Trophoblast cell (in vitro differentiated cells and primary cell): Measurements from ENCODE around the gene PNKP.

Source experiments
- DNase-seq, 2 donors: peaks; one replicate each; pipeline ENCODE4 v3.0.0-alpha.2; 2016
- H2AFZ ChIP-seq: 2 replicates; pipeline ENCODE4 v1.6.1; 2013; ENCODE audit warnings: low read length, moderate library complexity, mild to moderate bottlenecking; ENCODE audit not compliant: insufficient read depth, poor library complexity
- H2AK5ac ChIP-seq: 2 replicates; pipeline ENCODE4 v1.6.1; 2013; ENCODE audit warnings: mild to moderate bottlenecking, low read length
- H2BK120ac ChIP-seq: 2 replicates; pipeline ENCODE4 v1.6.1; 2013; ENCODE audit warnings: low read length, mild to moderate bottlenecking, moderate library complexity; ENCODE audit not compliant: insufficient read depth, poor library complexity
- H2BK12ac ChIP-seq: 2 replicates; pipeline ENCODE4 v1.6.1; 2013; ENCODE audit warnings: mild to moderate bottlenecking, low read length, moderate library complexity
- H2BK5ac ChIP-seq: 2 replicates; pipeline ENCODE4 v1.6.1; 2013; ENCODE audit warnings: low read length, low read depth, moderate library complexity, mild to moderate bottlenecking; ENCODE audit not compliant: poor library complexity
- H3K14ac ChIP-seq: 2 replicates; pipeline ENCODE4 v1.6.1; 2013; ENCODE audit warnings: mild to moderate bottlenecking, low read length
- H3K18ac ChIP-seq: 2 replicates; pipeline ENCODE4 v1.6.1; 2013; ENCODE audit warnings: mild to moderate bottlenecking, low read length
- H3K23ac ChIP-seq: 2 replicates; pipeline ENCODE4 v1.6.1; 2013; ENCODE audit warnings: low read length
- H3K27ac ChIP-seq: 2 replicates; pipeline ENCODE4 v1.5.1; 2013; ENCODE audit warnings: low read depth, mild to moderate bottlenecking, inconsistent platforms, low read length, moderate library complexity
- H3K27me3 ChIP-seq: 2 replicates; pipeline ENCODE4 v1.6.1; 2013; ENCODE audit warnings: inconsistent platforms, mild to moderate bottlenecking, low read length, moderate library complexity; ENCODE audit not compliant: insufficient read depth
- H3K36me3 ChIP-seq, 2 experiments: 1 replicate in 1 of 2; 2 replicates in 1 of 2; pipeline ENCODE4 v1.6.1; 2013; ENCODE audit warnings: low read length in 2 of 2, mild to moderate bottlenecking in 2 of 2, moderate library complexity in 1 of 2; ENCODE audit not compliant: insufficient read depth in 2 of 2, control insufficient read depth in 1 of 2
- H3K4ac ChIP-seq: 2 replicates; pipeline ENCODE4 v1.6.1; 2013; ENCODE audit warnings: low read depth, mild to moderate bottlenecking, low read length, moderate library complexity
- H3K4me1 ChIP-seq, 2 experiments: 1 replicate in 1 of 2; 2 replicates in 1 of 2; pipeline ENCODE4 v1.6.1; 2013; ENCODE audit warnings: low read length in 2 of 2, mild to moderate bottlenecking in 2 of 2, moderate library complexity in 1 of 2; ENCODE audit not compliant: insufficient read depth in 2 of 2, control insufficient read depth in 1 of 2
- H3K4me2 ChIP-seq: 2 replicates; pipeline ENCODE4 v1.6.1; 2013; ENCODE audit warnings: inconsistent platforms, mild to moderate bottlenecking, low read length, moderate library complexity
- H3K4me3 ChIP-seq: 2 replicates; pipeline ENCODE4 v1.5.1; 2013; ENCODE audit warnings: mild to moderate bottlenecking, low read depth, low read length, inconsistent platforms
- H3K79me1 ChIP-seq: one replicate; pipeline ENCODE4 v1.6.1; 2013; ENCODE audit warnings: low read length
- H3K79me2 ChIP-seq: 2 replicates; pipeline ENCODE4 v1.6.1; 2013; ENCODE audit warnings: low read length, mild to moderate bottlenecking; ENCODE audit not compliant: control insufficient read depth, insufficient read depth, poor library complexity
- H3K9ac ChIP-seq: 2 replicates; pipeline ENCODE4 v1.6.1; 2013; ENCODE audit warnings: mild to moderate bottlenecking, low read length
- H3K9me3 ChIP-seq: 2 replicates; pipeline ENCODE4 v1.6.1; 2013; ENCODE audit warnings: low read depth, mild to moderate bottlenecking, control low read depth, inconsistent platforms, low read length; ENCODE audit not compliant: insufficient read depth
- H4K12ac ChIP-seq: 2 replicates; pipeline ENCODE4 v1.6.1; 2013; ENCODE audit warnings: low read depth, mild to moderate bottlenecking, low read length, moderate library complexity
- H4K8ac ChIP-seq: 2 replicates; pipeline ENCODE4 v1.6.1; 2013; ENCODE audit warnings: low read depth, mild to moderate bottlenecking, low read length, moderate library complexity
- H4K91ac ChIP-seq: one replicate; pipeline ENCODE4 v1.6.1; 2013; ENCODE audit warnings: low read depth, mild to moderate bottlenecking, low read length, moderate library complexity
- WGBS: extraction: QIAGEN DNeasy Blood & Tissue Kit; methylation state at CpG from one replicate; pipeline ENCODE4 v1.1.7; 2013; ENCODE audit warnings: missing lambda C conversion rate; ENCODE audit not compliant: insufficient read length, insufficient coverage; ENCODE audit errors: extremely low coverage; 5-methylcytosine and 5-hydroxymethylcytosine counted together

Gene PNKP

DNA sequence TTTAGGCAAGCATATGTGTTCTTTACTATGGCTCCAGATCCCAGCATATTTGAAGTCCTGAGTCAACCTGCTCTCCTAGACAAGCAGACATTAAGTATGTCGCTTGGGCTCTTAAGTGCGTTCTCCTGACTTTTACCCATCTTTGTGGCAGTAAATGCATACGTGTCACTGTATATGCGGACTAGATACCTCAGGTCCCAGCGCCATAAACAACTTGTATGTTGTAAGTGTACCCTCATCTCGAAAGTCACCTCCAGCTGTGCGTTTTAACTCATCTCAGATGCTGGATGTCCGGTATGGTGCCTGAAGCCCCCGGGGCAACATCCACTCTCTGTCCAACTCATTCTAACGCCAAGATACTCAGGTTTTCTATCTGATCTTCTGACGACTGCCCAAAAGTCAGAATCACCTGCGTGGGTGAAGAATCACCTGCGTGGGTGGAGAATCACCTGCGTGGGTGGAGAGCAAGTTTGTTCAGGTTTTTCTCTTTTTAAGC lies 14.7 kb downstream of the PNKP start:
- Histone ChIP-seq H2BK12ac (no peak overlapping the region), H3K9ac (no peak overlapping the region), H3K27ac (no peak overlapping the region), H4K8ac (no peak overlapping the region), H3K4ac (peak overlapping the region; percentile 35), H3K18ac (no peak overlapping the region), H3K14ac (no peak overlapping the region), H3K4me1 (peaks cover 7 to 17% of the 10 kb centered on the region in 2 experiments), H4K91ac (no peak overlapping the region), H2BK5ac (no peak overlapping the region), H3K27me3 (no peaks in the 10 kb centered on the region), H4K12ac (no peak overlapping the region), H3K9me3 (no peaks in the 10 kb centered on the region), H2AFZ (no peak overlapping the region), H3K23ac (no peak overlapping the region), H3K36me3 (peaks cover 41 to 46% of the 10 kb centered on the region in 2 experiments), H2BK120ac (no peak overlapping the region), H3K79me1 (peaks cover 7% of the 10 kb centered on the region), H3K4me3 (no peak overlapping the region), H3K79me2 (peaks cover 14% of the 10 kb centered on the region), H2AK5ac (no peak overlapping the region), H3K4me2 (peak overlapping the region; percentile 97)
- WGBS: no CpG with 5 or more reads among the region's 14 CpGs
- peak; percentile 78 to 82 for DNase-seq

DNA sequence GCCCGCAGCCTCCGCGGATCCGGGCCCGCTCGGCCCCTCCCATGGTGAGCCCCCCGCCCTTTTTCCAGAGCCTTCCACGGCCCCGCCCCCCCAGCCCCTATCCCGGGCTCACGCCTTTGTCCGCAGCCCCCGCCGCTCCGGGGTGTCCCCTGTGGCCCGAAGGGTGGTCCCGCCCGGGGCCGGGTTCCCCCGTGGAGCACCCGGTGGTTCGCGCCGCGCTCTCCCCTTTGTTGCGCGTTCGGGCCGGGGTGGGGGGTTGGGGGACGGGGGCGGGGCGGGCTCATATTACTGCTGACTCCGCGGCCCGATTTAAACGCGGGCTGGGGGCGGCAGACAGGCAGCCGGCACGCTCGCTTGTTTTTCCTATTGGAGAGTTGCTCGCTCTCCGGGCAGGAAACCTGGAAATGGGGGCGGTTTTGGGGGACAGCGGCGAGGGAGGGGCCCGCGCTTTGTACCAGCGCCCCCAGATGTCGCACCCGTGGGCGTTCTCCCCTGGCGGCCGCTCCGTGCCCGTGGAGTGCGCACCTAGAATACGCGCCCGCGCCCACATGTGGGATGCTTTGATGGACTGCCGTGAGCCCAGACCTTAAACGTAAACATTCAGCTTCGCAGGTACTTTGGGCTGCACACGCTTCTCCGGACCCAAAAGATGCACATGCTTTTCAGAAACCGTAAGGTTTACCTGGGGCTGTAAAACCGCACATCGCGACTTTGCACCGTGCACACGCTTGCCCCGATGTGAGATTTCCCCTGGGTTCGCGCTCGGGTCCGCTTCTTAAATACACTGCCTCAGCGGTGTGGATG lies 15.7 kb downstream of the PNKP start:
- Histone ChIP-seq H2AK5ac (peak overlapping the region; percentile 41), H3K4me2 (peak overlapping the region; percentile 97), H4K91ac (peak overlapping the region; percentile 98), H3K18ac (peak overlapping the region; percentile 98), H3K9ac (peak overlapping the region; percentile 87), H3K23ac (no peak overlapping the region), H2BK5ac (peak overlapping the region; percentile 88), H3K4me3 (peak overlapping the region; percentile 88), H3K79me1 (peaks cover 7% of the 10 kb centered on the region), H3K27ac (peak overlapping the region; percentile 99), H4K8ac (peak overlapping the region; percentile 95), H3K9me3 (no peaks in the 10 kb centered on the region), H4K12ac (no peak overlapping the region), H3K79me2 (peaks cover 14% of the 10 kb centered on the region), H2BK12ac (no peak overlapping the region), H3K14ac (peak overlapping the region; percentile 94), H2BK120ac (peak overlapping the region; percentile 72), H3K4me1 (peaks cover 7 to 17% of the 10 kb centered on the region in 2 experiments), H2AFZ (peak overlapping the region; percentile 68), H3K27me3 (no peaks in the 10 kb centered on the region), H3K36me3 (peaks cover 31 to 36% of the 10 kb centered on the region in 2 experiments), H3K4ac (peak overlapping the region; percentile 87)
- no CpG with 5 or more reads among the region's 78 CpGs for WGBS
- peak; percentile 52 to 67 for DNase-seq

DNA sequence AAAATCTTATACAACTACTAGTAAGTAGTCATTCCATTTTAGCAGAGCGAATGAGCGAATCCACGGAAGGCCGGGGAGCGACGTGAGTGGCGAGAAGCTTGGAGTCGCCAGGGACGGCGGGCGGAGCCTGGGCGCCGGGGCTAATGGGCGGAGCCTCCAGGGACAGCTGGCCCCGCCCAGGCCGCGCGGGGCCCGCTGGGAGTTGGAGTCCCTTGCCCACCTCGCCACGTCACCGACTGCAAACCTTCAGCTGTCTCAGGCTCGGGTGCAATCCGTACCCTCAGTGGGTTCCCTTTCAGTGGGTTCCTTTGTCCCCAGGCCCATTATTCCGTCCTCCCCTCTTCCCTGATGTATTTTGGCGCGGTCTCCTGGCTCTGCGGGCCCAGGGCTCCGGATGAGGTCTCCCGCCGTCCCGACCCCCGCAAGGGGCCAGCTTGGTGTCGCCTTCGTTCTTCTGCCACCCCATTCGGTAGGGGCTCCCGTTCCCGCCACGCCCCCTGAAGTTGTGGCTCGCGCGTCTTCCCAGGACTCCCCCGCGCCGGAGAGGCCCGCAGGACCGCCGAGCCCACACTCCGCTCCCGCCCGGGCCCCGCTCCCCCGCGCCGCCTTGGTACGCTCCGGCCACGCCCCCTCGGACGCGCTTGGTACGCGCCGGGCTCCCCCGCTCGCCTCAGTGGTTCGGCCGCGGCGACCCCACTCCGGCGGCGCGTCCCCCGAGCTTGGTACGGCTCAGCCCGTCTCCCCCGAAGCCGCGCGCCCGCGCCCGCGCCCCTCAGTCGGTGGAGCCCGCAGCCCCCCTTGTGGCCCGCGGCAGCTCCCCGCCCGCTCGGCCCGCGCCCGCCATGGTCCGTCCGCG lies 16.7 kb downstream of the PNKP start, which contains the start of gene PTOV1:
TSS of gene PTOV1 (plus strand) at position 673 of the 856 bp plus-strand sequence.
- H3K23ac ChIP-seq: no peak within 1 kb of the TSS
- no peaks in the 10 kb centered on the region for H3K9me3 ChIP-seq
- H2BK120ac ChIP-seq: peak within 1 kb of the TSS; percentile 86
- H3K4me1 ChIP-seq: peaks cover 7 to 17% of the 10 kb centered on the region in 2 experiments
- H2AK5ac ChIP-seq: peak within 1 kb of the TSS; percentile 51
- H3K4ac ChIP-seq: peak within 1 kb of the TSS; percentile 89
- peak within 1 kb of the TSS; percentile 91 for H3K9ac ChIP-seq
- peak within 1 kb of the TSS; percentile 99 for H3K27ac ChIP-seq
- peak within 1 kb of the TSS; percentile 68 for H2AFZ ChIP-seq
- H3K79me2 ChIP-seq: peaks cover 14% of the 10 kb centered on the region
- H3K27me3 ChIP-seq: no peaks in the 10 kb centered on the region
- H3K4me2 ChIP-seq: peak within 1 kb of the TSS; percentile 97
- no peak within 1 kb of the TSS for H2BK12ac ChIP-seq
- no CpG with 5 or more reads among the region's 98 CpGs for WGBS
- peaks cover 22 to 26% of the 10 kb centered on the region in 2 experiments for H3K36me3 ChIP-seq
- H4K8ac ChIP-seq: peak within 1 kb of the TSS; percentile 95
- H4K91ac ChIP-seq: peak within 1 kb of the TSS; percentile 98
- H2BK5ac ChIP-seq: peak within 1 kb of the TSS; percentile 93
- DNase-seq: peak; percentile 93 to 95
- H3K18ac ChIP-seq: peak within 1 kb of the TSS; percentile 98
- H3K14ac ChIP-seq: peak within 1 kb of the TSS; percentile 94
- peak within 1 kb of the TSS; percentile 84 for H4K12ac ChIP-seq
- H3K4me3 ChIP-seq: peak within 1 kb of the TSS; percentile 88
- H3K79me1 ChIP-seq: peaks cover 7% of the 10 kb centered on the region

DNA sequence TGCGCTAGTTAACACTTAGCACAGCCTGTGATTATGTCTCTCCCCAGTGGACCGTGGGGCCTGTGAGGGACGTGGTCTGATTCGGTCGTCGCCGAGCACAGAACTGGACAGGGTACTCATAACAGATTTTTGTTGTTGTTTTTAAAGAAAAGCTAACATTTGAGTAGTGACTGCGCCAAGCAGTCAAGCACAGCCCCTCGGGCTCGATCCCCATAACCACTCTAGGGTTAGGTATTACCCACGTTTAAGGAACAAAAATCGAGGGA lies 17.2 kb downstream of the PNKP start:
- no peaks in the 10 kb centered on the region for H3K9me3 ChIP-seq
- H3K4me1 ChIP-seq: peaks cover 7 to 17% of the 10 kb centered on the region in 2 experiments
- peaks cover 16 to 21% of the 10 kb centered on the region in 2 experiments for H3K36me3 ChIP-seq
- H2BK120ac ChIP-seq: no peak overlapping the region
- no peak overlapping the region for H3K14ac ChIP-seq
- no peak overlapping the region for H2BK5ac ChIP-seq
- peak overlapping the region; percentile 13 for H4K8ac ChIP-seq
- no peak overlapping the region for H3K27ac ChIP-seq
- peak overlapping the region; percentile 1 for H3K4ac ChIP-seq
- H3K4me2 ChIP-seq: peak overlapping the region; percentile 87
- peaks cover 7% of the 10 kb centered on the region for H3K79me1 ChIP-seq
- no peak overlapping the region for H4K91ac ChIP-seq
- no peak for DNase-seq
- H2AFZ ChIP-seq: no peak overlapping the region
- H3K27me3 ChIP-seq: no peaks in the 10 kb centered on the region
- no peak overlapping the region for H2AK5ac ChIP-seq
- peaks cover 14% of the 10 kb centered on the region for H3K79me2 ChIP-seq
- no peak overlapping the region for H3K9ac ChIP-seq
- H3K4me3 ChIP-seq: peak overlapping the region; percentile 42
- H4K12ac ChIP-seq: no peak overlapping the region
- no peak overlapping the region for H3K23ac ChIP-seq
- WGBS: no CpG with 5 or more reads among the region's 12 CpGs
- H3K18ac ChIP-seq: no peak overlapping the region
- H2BK12ac ChIP-seq: no peak overlapping the region
